ENCODE results near the gene ZNF195. TPM values are rescaled to one million over a fixed set of nuclear protein-coding genes. Genes with fewer than 3 reads are reported as not detected.
"Not testable (repeated sequence)": the region's sequence is repeated elsewhere in the genome, so short reads cannot be mapped to it uniquely, and the experiment has no call there.

The ZNF195 gene
- total and polyA plus RNA-seq, 2 donors (not counting 1 experiment from before 2014, with no cell fraction given), result 11.3 to 16.8 TPM

GRCh38 chr11:3330064-3330463 is 48.9 kb downstream of the ZNF195 start:
- H3K79me2 ChIP-seq (ENCODE audit: control insufficient read depth, insufficient read depth, low read length); DNase-seq (ENCODE audit: low read depth in 2 of 2); H3K4me3 ChIP-seq (replicated peaks in 1 of 4; ENCODE audit: control extremely low read depth in 1 of 4, insufficient read depth in 1 of 4, low read depth in 3 of 4, low read length in 4 of 4); H3K27ac ChIP-seq (ENCODE audit: insufficient read depth, low read length); H3K4me2 ChIP-seq (ENCODE audit: extremely low read depth, insufficient read depth, low read length); H3K27me3 ChIP-seq (ENCODE audit: control insufficient read depth, insufficient read depth, low read length); H4K20me1 ChIP-seq (ENCODE audit: control insufficient read depth, extremely low read depth, insufficient read depth, low read length); H3K9me3 ChIP-seq (ENCODE audit: control insufficient read depth, insufficient read depth, low read depth, low read length); H3K4me1 ChIP-seq (ENCODE audit: control insufficient read depth, extremely low read depth, insufficient read depth, low read length); H3K9ac ChIP-seq (ENCODE audit: insufficient read depth, low read length); H3K36me3 ChIP-seq (ENCODE audit: control insufficient read depth, insufficient read depth, low read length); H2AFZ ChIP-seq (ENCODE audit: low read length): not testable (repeated sequence)

- H3K4me3 ChIP-seq (replicated peaks in 1 of 4; ENCODE audit: control extremely low read depth in 1 of 4, insufficient read depth in 1 of 4, low read depth in 3 of 4, low read length in 4 of 4); H3K79me2 ChIP-seq (ENCODE audit: control insufficient read depth, insufficient read depth, low read length); H3K27me3 ChIP-seq (ENCODE audit: control insufficient read depth, insufficient read depth, low read length); H2AFZ ChIP-seq (ENCODE audit: low read length); H3K9me3 ChIP-seq (ENCODE audit: control insufficient read depth, insufficient read depth, low read depth, low read length); H4K20me1 ChIP-seq (ENCODE audit: control insufficient read depth, extremely low read depth, insufficient read depth, low read length); H3K27ac ChIP-seq (ENCODE audit: insufficient read depth, low read length); H3K36me3 ChIP-seq (ENCODE audit: control insufficient read depth, insufficient read depth, low read length); H3K9ac ChIP-seq (ENCODE audit: insufficient read depth, low read length); H3K4me1 ChIP-seq (ENCODE audit: control insufficient read depth, extremely low read depth, insufficient read depth, low read length); DNase-seq (ENCODE audit: low read depth in 2 of 2); H3K4me2 ChIP-seq (ENCODE audit: extremely low read depth, insufficient read depth, low read length): not testable (repeated sequence)
Measured at GRCh38 chr11:3328503-3328902, 50.4 kb downstream of the ZNF195 start.

GRCh38 chr11:3326450-3326849 is 52.5 kb downstream of the ZNF195 start:
- not testable (repeated sequence) for H3K9me3 ChIP-seq (ENCODE audit: control insufficient read depth, insufficient read depth, low read depth, low read length); H3K4me1 ChIP-seq (ENCODE audit: control insufficient read depth, extremely low read depth, insufficient read depth, low read length); H3K27ac ChIP-seq (ENCODE audit: insufficient read depth, low read length); H2AFZ ChIP-seq (ENCODE audit: low read length); H3K36me3 ChIP-seq (ENCODE audit: control insufficient read depth, insufficient read depth, low read length); H3K9ac ChIP-seq (ENCODE audit: insufficient read depth, low read length); H4K20me1 ChIP-seq (ENCODE audit: control insufficient read depth, extremely low read depth, insufficient read depth, low read length); H3K4me3 ChIP-seq (replicated peaks in 1 of 4; ENCODE audit: control extremely low read depth in 1 of 4, insufficient read depth in 1 of 4, low read depth in 3 of 4, low read length in 4 of 4); H3K27me3 ChIP-seq (ENCODE audit: control insufficient read depth, insufficient read depth, low read length); H3K4me2 ChIP-seq (ENCODE audit: extremely low read depth, insufficient read depth, low read length); H3K79me2 ChIP-seq (ENCODE audit: control insufficient read depth, insufficient read depth, low read length); DNase-seq (ENCODE audit: low read depth in 2 of 2)

GRCh38 chr11:3324724-3325123 is 54.2 kb downstream of the ZNF195 start:
- not testable (repeated sequence) for H3K36me3 ChIP-seq (ENCODE audit: control insufficient read depth, insufficient read depth, low read length); H3K9ac ChIP-seq (ENCODE audit: insufficient read depth, low read length); H2AFZ ChIP-seq (ENCODE audit: low read length); H3K79me2 ChIP-seq (ENCODE audit: control insufficient read depth, insufficient read depth, low read length); H4K20me1 ChIP-seq (ENCODE audit: control insufficient read depth, extremely low read depth, insufficient read depth, low read length); H3K9me3 ChIP-seq (ENCODE audit: control insufficient read depth, insufficient read depth, low read depth, low read length); H3K4me3 ChIP-seq (replicated peaks in 1 of 4; ENCODE audit: control extremely low read depth in 1 of 4, insufficient read depth in 1 of 4, low read depth in 3 of 4, low read length in 4 of 4); H3K4me2 ChIP-seq (ENCODE audit: extremely low read depth, insufficient read depth, low read length); H3K27ac ChIP-seq (ENCODE audit: insufficient read depth, low read length); H3K4me1 ChIP-seq (ENCODE audit: control insufficient read depth, extremely low read depth, insufficient read depth, low read length); H3K27me3 ChIP-seq (ENCODE audit: control insufficient read depth, insufficient read depth, low read length); DNase-seq (ENCODE audit: low read depth in 2 of 2)

Other genes with a start within 250 kb of the ZNF195 start
- gene OSBPL5, start 213.8 kb downstream of the ZNF195 start, total RNA-seq, result 33.9 and 49.0 TPM in 2 replicates
- gene OSBPL5, start 213.8 kb downstream of the ZNF195 start, polyA plus RNA-seq, result 10.1 and 12.4 TPM in 2 replicates
- not detected in 2 replicates for gene MRGPRG, start 160.3 kb downstream of the ZNF195 start, total RNA-seq
- not detected in 2 replicates for gene MRGPRG, start 160.3 kb downstream of the ZNF195 start, polyA plus RNA-seq
- under 0.01 and 0.17 TPM in 2 replicates for gene MRGPRE, start 146.7 kb downstream of the ZNF195 start, total RNA-seq
- gene MRGPRE, start 146.7 kb downstream of the ZNF195 start, polyA plus RNA-seq, result not detected in 2 replicates

Data from fibroblast of lung (primary cell).